HepG2 (cell line): ENCODE data around the gene PCBP4. TPM values are rescaled to one million over a fixed set of nuclear protein-coding genes. Genes with fewer than 3 reads are reported as not detected.

Source experiments
- ATAC-seq: fragments of 200-7000 bp; cut with Tn5 transposase; 3 replicates; pipeline ENCODE4 v1.9.1; 2020; ENCODE audit warnings: mild to moderate bottlenecking, moderate library complexity
- BruUV-seq: library from RNA; stranded (reverse); fragments of 400-500 nt; replicated peaks from 2 replicates; lab custom pipeline; 2021; lab: Mats Ljungman, UMichigan
- CTCF ChIA-PET: fragments of 300-600 bp; formaldehyde crosslinking; extraction: SDS; loops from one replicate; lab custom pipeline; 2021; ENCODE audit warnings: low total read pairs, inconsistent platforms, low intra/inter-chr PET ratio; lab: Yijun Ruan, JAX
- POLR2A ChIA-PET: fragments of 350-600 bp; sonication (Branson Sonifier 250); formaldehyde crosslinking; loops from one replicate; lab custom pipeline; 2020; ENCODE audit warnings: antibody characterized with exemption, inconsistent platforms; lab: Yijun Ruan, JAX
- DNase-seq: peaks from one replicate; pipeline ENCODE4 v3.0.0-alpha.2; 2015; ENCODE audit warnings: low spot score
- FAIRE-seq: peaks from 3 replicates; lab custom pipeline; 2011; peaks lifted over from hg19 to GRCh38; lab: Jason Lieb, UNC
- H2AFZ ChIP-seq: one replicate; pipeline ENCODE4 v1.6.1; 2011; ENCODE audit warnings: low read length, inconsistent platforms
- H3K27ac ChIP-seq: fragments of 300-600 bp; 3 replicates; pipeline ENCODE4 v1.8.0; 2011; ENCODE audit warnings: mixed run types, mild to moderate bottlenecking, mixed read lengths, low read length, inconsistent platforms; ENCODE audit not compliant: insufficient read depth; ENCODE audit errors: extremely low read length
- H3K27me3 ChIP-seq, 2 experiments: fragments of 200-600 bp in 1 of 2; 2 replicates in 1 of 2; 3 replicates in 1 of 2; pipeline versions ENCODE4 v1.6.0 to v1.8.0; 2011; ENCODE audit warnings: low read length in 2 of 2, mild to moderate bottlenecking in 2 of 2, moderate library complexity in 2 of 2, inconsistent platforms in 1 of 2; ENCODE audit not compliant: insufficient read depth in 2 of 2, control insufficient read depth in 1 of 2
- H3K36me3 ChIP-seq, 2 experiments: fragments of 200-600 bp in 1 of 2; replicated peaks in 1 of 2; 2 replicates in 1 of 2; 3 replicates in 1 of 2; pipeline versions ENCODE4 v1.5.1 to v1.8.0; 2011; ENCODE audit warnings: low read length in 2 of 2, inconsistent platforms in 1 of 2; ENCODE audit not compliant: insufficient read depth in 2 of 2, control insufficient read depth in 1 of 2
- H3K4me1 ChIP-seq: 2 replicates; pipeline ENCODE4 v1.5.1; 2012; ENCODE audit warnings: low read length, inconsistent platforms; ENCODE audit not compliant: insufficient read depth
- H3K4me2 ChIP-seq: 2 replicates; pipeline ENCODE4 v1.6.0; 2011; ENCODE audit warnings: low read depth, low read length, inconsistent platforms
- H3K4me3 ChIP-seq, 3 experiments: fragments of 200-600 bp in 1 of 3; sonication (generic), shearing (Covaris generic) in 1 of 3; replicated peaks in 1 of 3; 2 replicates each; pipeline ENCODE4 v1.5.1; 2011 to 2016; ENCODE audit warnings: low read length in 3 of 3, inconsistent platforms in 2 of 3, low read depth in 2 of 3, mild to moderate bottlenecking in 2 of 3, control low read depth in 1 of 3, mixed read lengths in 1 of 3; ENCODE audit not compliant: insufficient read depth in 1 of 3
- H3K79me2 ChIP-seq: one replicate; pipeline ENCODE4 v1.6.1; 2011; ENCODE audit warnings: low read length, inconsistent platforms; ENCODE audit not compliant: insufficient read depth
- H3K9ac ChIP-seq: 2 replicates; pipeline ENCODE4 v1.6.0; 2011; ENCODE audit warnings: mild to moderate bottlenecking, low read depth, low read length, inconsistent platforms; ENCODE audit not compliant: insufficient read depth
- H3K9me3 ChIP-seq: 2 replicates; pipeline ENCODE4 v1.5.1; 2012; ENCODE audit warnings: mild to moderate bottlenecking, low read length
- H4K20me1 ChIP-seq: 2 replicates; pipeline ENCODE4 v1.6.0; 2011; ENCODE audit warnings: inconsistent platforms, mild to moderate bottlenecking, low read length, moderate library complexity; ENCODE audit not compliant: insufficient read depth
- ATF1 ChIP-seq: IDR thresholded peaks from 2 replicates; pipeline ENCODE4 v1.6.1; 2016; ENCODE audit warnings: mild to moderate bottlenecking, control low read depth
- BRCA1 ChIP-seq: sonication (generic); formaldehyde crosslinking; IDR thresholded peaks from 2 replicates; pipeline ENCODE4 v1.4.0; 2020; ENCODE audit warnings: missing genetic modification reagents
- ELF3 ChIP-seq: IDR thresholded peaks from 2 replicates; pipeline ENCODE4 v1.6.1; 2016; ENCODE audit warnings: missing genetic modification reagents, missing compliant biosample characterization
- GFI1 ChIP-seq: sonication (generic); formaldehyde crosslinking; IDR thresholded peaks from 2 replicates; pipeline ENCODE4 v1.5.0; 2020; ENCODE audit warnings: missing genetic modification reagents, mild to moderate bottlenecking, borderline replicate concordance
- MYNN ChIP-seq: sonication (generic); formaldehyde crosslinking; IDR thresholded peaks from 2 replicates; pipeline ENCODE4 v1.4.0; 2020; ENCODE audit warnings: mild to moderate bottlenecking, low read depth, missing genetic modification reagents
- ONECUT2 ChIP-seq: sonication (generic); formaldehyde crosslinking; IDR thresholded peaks from 2 replicates; pipeline ENCODE4 v1.4.0; 2020; ENCODE audit warnings: missing genetic modification reagents
- RFXANK ChIP-seq: IDR thresholded peaks from 2 replicates; pipeline ENCODE4 v1.6.1; 2016
- ZBTB34 ChIP-seq: sonication (generic); formaldehyde crosslinking; IDR thresholded peaks from 2 replicates; pipeline ENCODE4 v1.8.0; 2022; ENCODE audit warnings: mild to moderate bottlenecking, missing genetic modification reagents
- ZNF446 ChIP-seq: sonication (generic); formaldehyde crosslinking; IDR thresholded peaks from 2 replicates; pipeline ENCODE4 v1.5.0; 2020; ENCODE audit warnings: mild to moderate bottlenecking, missing genetic modification reagents
- WGBS: methylation state at CpG from one replicate; pipeline ENCODE4 v1.1.6; 2017; ENCODE audit warnings: low lambda C conversion rate; 5-methylcytosine and 5-hydroxymethylcytosine counted together
- in situ Hi-C: cut with HindIII; loops from 2 replicates; pipeline ENCODE4 v1.10.0; 2017; ENCODE audit warnings: low pct_unique_long_range_greater_than_20kb; ENCODE audit not compliant: extremely low pct_ligation_motif_present
- intact Hi-C: fragments of 100-400 bp; cut with micrococcal nuclease; formaldehyde crosslinking; loops from one replicate; pipeline ENCODE4 v1.10.0; 2022; ENCODE audit not compliant: unreplicated experiment
- polyA plus RNA-seq, 8 experiments: library from polyadenylated mRNA; depleted of rRNA in 3 of 8; stranded (reverse) in 7 of 8; unstranded in 1 of 8; fragments of >200 nt; fragmentation: Illumina TruSeq in 4 of 8; extraction: Trizol in 4 of 8; gene quantifications; 2 replicates each; pipeline versions ENCODE4 v1.2.1 to v1.2.3, GENCODE V29; 2011 to 2016; ENCODE audit warnings: low read depth in 4 of 8, missing spikeins in 1 of 8, mixed read lengths in 1 of 8; ENCODE audit not compliant: insufficient read depth in 1 of 8
- total RNA-seq, 5 experiments: library from RNA; depleted of rRNA; stranded (reverse); fragments of >200 nt; fragmentation: Illumina TruSeq; extraction: Trizol; gene quantifications; 2 replicates each; pipeline ENCODE4 v1.2.3, GENCODE V29; 2016; ENCODE audit warnings: low read depth in 1 of 5
- TF ChIP-seq, protein P1 (sequence below): sonication (generic); formaldehyde crosslinking; IDR thresholded peaks from 2 replicates; pipeline ENCODE4 v1.4.0; 2020; ENCODE audit warnings: missing genetic modification reagents
- TF ChIP-seq, protein P2 (sequence below): sonication (generic); formaldehyde crosslinking; IDR thresholded peaks from 2 replicates; pipeline ENCODE4 v1.4.0; 2020; ENCODE audit warnings: mild to moderate bottlenecking, low read depth, missing genetic modification reagents
- TF ChIP-seq, protein P3 (sequence below): sonication (generic); formaldehyde crosslinking; conservative IDR thresholded peaks from 2 replicates; pipeline ENCODE4 v1.4.0; 2020; ENCODE audit warnings: mild to moderate bottlenecking, missing genetic modification reagents, moderate library complexity

PCBP4 gene
- total and polyA plus RNA-seq, 2 of the 13 experiments (the other 11 are each of a cell fraction or from before 2014, with no cell fraction given), result 36.8 to 51.3 TPM

GRCh38 chr3:51938780-51939425 lies 28.4 kb downstream of the PCBP4 start (continued):
- TF ChIP-seq, protein P1, sequence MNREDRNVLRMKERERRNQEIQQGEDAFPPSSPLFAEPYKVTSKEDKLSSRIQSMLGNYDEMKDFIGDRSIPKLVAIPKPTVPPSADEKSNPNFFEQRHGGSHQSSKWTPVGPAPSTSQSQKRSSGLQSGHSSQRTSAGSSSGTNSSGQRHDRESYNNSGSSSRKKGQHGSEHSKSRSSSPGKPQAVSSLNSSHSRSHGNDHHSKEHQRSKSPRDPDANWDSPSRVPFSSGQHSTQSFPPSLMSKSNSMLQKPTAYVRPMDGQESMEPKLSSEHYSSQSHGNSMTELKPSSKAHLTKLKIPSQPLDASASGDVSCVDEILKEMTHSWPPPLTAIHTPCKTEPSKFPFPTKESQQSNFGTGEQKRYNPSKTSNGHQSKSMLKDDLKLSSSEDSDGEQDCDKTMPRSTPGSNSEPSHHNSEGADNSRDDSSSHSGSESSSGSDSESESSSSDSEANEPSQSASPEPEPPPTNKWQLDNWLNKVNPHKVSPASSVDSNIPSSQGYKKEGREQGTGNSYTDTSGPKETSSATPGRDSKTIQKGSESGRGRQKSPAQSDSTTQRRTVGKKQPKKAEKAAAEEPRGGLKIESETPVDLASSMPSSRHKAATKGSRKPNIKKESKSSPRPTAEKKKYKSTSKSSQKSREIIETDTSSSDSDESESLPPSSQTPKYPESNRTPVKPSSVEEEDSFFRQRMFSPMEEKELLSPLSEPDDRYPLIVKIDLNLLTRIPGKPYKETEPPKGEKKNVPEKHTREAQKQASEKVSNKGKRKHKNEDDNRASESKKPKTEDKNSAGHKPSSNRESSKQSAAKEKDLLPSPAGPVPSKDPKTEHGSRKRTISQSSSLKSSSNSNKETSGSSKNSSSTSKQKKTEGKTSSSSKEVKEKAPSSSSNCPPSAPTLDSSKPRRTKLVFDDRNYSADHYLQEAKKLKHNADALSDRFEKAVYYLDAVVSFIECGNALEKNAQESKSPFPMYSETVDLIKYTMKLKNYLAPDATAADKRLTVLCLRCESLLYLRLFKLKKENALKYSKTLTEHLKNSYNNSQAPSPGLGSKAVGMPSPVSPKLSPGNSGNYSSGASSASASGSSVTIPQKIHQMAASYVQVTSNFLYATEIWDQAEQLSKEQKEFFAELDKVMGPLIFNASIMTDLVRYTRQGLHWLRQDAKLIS, result no peak
- TF ChIP-seq ZBTB34 (no peak), MYNN (CRISPR knock-in tag) (no peak)

GRCh38 chr3:51937611-51938450 lies 29.4 kb downstream of the PCBP4 start:
- no peak overlapping the region for H3K4me2 ChIP-seq
- peaks cover 28% of the 10 kb centered on the region for H3K79me2 ChIP-seq
- no peak overlapping the region for H3K27ac ChIP-seq
- no TSS peak for BruUV-seq
- H4K20me1 ChIP-seq, result no peaks in the 10 kb centered on the region; the same call in 1 of the 2 replicates
- 96% methylated on average over 11 of the region's 13 CpGs for WGBS
- in situ Hi-C loops, result no loop called here
- intact Hi-C loops, result no loop called here
- H3K27me3 ChIP-seq, result no peaks in the 10 kb centered on the region; a peak in 1 of 5 replicates
- DNase-seq, result no peak
- CTCF ChIA-PET, result no interaction called here
- POLR2A ChIA-PET, result no interaction called here
- peaks cover 25% of the 10 kb centered on the region for H3K4me1 ChIP-seq
- H2AFZ ChIP-seq, result no peak overlapping the region
- H3K36me3 ChIP-seq, result peaks cover 21 to 58% of the 10 kb centered on the region in 2 experiments; a peak in 4 of 5 replicates
- H3K9ac ChIP-seq, result no peak overlapping the region
- no peak for FAIRE-seq
- no peaks in the 10 kb centered on the region for H3K9me3 ChIP-seq
- H3K4me3 ChIP-seq, result no peak overlapping the region
- no peak for ATAC-seq
- TF ChIP-seq ATF1 (CRISPR knock-in tag) (no peak), RFXANK (CRISPR knock-in tag) (no peak), ONECUT2 (CRISPR knock-in tag) (no peak), ZNF446 (CRISPR knock-in tag) (no peak), ELF3 (CRISPR knock-in tag) (no peak), BRCA1 (CRISPR knock-in tag) (no peak), GFI1 (CRISPR knock-in tag) (no peak)
- TF ChIP-seq, protein P2, sequence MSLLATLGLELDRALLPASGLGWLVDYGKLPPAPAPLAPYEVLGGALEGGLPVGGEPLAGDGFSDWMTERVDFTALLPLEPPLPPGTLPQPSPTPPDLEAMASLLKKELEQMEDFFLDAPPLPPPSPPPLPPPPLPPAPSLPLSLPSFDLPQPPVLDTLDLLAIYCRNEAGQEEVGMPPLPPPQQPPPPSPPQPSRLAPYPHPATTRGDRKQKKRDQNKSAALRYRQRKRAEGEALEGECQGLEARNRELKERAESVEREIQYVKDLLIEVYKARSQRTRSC (CRISPR knock-in tag), result no peak
- TF ChIP-seq, protein P3, sequence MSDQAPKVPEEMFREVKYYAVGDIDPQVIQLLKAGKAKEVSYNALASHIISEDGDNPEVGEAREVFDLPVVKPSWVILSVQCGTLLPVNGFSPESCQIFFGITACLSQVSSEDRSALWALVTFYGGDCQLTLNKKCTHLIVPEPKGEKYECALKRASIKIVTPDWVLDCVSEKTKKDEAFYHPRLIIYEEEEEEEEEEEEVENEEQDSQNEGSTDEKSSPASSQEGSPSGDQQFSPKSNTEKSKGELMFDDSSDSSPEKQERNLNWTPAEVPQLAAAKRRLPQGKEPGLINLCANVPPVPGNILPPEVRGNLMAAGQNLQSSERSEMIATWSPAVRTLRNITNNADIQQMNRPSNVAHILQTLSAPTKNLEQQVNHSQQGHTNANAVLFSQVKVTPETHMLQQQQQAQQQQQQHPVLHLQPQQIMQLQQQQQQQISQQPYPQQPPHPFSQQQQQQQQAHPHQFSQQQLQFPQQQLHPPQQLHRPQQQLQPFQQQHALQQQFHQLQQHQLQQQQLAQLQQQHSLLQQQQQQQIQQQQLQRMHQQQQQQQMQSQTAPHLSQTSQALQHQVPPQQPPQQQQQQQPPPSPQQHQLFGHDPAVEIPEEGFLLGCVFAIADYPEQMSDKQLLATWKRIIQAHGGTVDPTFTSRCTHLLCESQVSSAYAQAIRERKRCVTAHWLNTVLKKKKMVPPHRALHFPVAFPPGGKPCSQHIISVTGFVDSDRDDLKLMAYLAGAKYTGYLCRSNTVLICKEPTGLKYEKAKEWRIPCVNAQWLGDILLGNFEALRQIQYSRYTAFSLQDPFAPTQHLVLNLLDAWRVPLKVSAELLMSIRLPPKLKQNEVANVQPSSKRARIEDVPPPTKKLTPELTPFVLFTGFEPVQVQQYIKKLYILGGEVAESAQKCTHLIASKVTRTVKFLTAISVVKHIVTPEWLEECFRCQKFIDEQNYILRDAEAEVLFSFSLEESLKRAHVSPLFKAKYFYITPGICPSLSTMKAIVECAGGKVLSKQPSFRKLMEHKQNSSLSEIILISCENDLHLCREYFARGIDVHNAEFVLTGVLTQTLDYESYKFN (CRISPR knock-in tag), result no peak
